MM.1S (cell line): ENCODE results near the gene RREB1.

Source experiments
- EZH2 ChIP-seq: fragments of 300-600 bp; sonication (generic); optimal IDR thresholded peaks from 2 replicates; pipeline ENCODE3; 2017; ENCODE audit warnings: low read depth, mild to moderate bottlenecking, antibody characterized with exemption, low read length, mixed read lengths
- TF ChIP-seq, protein P1 (sequence below): fragments of 300-600 bp; sonication (generic); IDR thresholded peaks from 2 replicates; pipeline ENCODE4 v1.5.1; 2016; ENCODE audit warnings: antibody characterized with exemption, low read length, mixed read lengths

DNA sequence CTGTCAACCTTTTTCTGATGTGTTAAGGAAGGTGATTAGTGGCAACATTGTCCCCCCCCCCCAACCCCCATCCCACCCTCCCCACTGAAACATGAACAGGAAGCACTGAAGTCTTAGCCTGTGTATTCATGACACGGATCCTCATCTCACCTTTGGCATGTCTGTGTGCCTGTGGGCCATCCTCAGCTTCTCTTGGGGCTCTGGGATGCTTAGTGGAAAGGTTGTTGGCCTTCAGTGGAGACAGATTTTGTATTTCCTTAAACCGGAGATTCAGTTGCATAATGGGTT is 93.6 kb downstream of the RREB1 start:
- TF ChIP-seq, protein P1, sequence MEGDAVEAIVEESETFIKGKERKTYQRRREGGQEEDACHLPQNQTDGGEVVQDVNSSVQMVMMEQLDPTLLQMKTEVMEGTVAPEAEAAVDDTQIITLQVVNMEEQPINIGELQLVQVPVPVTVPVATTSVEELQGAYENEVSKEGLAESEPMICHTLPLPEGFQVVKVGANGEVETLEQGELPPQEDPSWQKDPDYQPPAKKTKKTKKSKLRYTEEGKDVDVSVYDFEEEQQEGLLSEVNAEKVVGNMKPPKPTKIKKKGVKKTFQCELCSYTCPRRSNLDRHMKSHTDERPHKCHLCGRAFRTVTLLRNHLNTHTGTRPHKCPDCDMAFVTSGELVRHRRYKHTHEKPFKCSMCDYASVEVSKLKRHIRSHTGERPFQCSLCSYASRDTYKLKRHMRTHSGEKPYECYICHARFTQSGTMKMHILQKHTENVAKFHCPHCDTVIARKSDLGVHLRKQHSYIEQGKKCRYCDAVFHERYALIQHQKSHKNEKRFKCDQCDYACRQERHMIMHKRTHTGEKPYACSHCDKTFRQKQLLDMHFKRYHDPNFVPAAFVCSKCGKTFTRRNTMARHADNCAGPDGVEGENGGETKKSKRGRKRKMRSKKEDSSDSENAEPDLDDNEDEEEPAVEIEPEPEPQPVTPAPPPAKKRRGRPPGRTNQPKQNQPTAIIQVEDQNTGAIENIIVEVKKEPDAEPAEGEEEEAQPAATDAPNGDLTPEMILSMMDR = no peak
- no peak for TF ChIP-seq EZH2
